Frontal cortex (tissue), 4 donors: ENCODE data around the gene CCDC88C. TPM values are rescaled to one million over a fixed set of nuclear protein-coding genes. Genes with fewer than 3 reads are reported as not detected.

Experiments used
- DNase-seq, 2 donors: peaks; one replicate each; pipeline ENCODE4 v3.0.0; 2012; ENCODE audit warnings: low spot score in 2 of 2
- FAIRE-seq: peaks from 2 replicates; lab custom pipeline; 2012; peaks lifted over from hg19 to GRCh38; lab: Jason Lieb, UNC
- total RNA-seq: library from RNA; depleted of rRNA; stranded (reverse); fragments of >200 nt; gene quantifications from one replicate; pipeline ENCODE4 v1.2.3, GENCODE V29; 2014
- donor health status: control.
- donor health status: control.
- donor health status: control.

Gene CCDC88C
- total RNA-seq, 1 donor from 2014 or later: 22.4 TPM

- DNase-seq (no peak), FAIRE-seq (no peak)
These were observed 47.8 kb downstream of the CCDC88C start for GRCh38 chr14:91369628-91370445.

DNA sequence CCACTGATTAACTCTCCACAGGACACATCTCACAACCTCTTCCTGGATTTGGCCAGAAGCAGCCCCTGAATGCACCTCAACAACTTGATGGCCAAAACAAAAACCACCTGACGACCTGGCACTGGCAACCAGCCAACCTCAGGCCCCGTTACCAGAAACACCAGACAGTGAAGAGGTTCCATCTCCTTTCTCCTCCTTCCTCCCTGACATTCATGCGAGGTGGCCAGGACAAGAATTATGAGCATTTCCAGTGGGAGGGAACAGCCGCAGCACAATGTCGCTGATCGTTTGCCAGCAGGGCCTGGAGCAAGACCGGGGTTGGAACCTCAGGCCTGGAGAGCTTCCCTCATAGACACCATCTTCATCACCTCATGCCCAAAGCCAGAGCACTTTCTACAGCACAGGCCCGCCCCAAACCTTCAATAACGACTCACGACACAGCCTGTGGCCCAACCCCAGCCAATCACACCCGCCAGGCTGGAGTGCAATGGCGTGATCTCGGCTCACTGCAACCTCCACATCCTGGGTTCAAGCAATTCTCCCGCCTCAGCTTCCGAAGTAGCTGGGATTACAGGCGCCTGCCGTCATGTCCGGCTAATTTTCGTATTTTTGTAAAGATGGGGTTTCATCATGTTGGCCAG lies 48.7 kb downstream of the CCDC88C start:
- FAIRE-seq: no peak
- DNase-seq: no peak

DNA sequence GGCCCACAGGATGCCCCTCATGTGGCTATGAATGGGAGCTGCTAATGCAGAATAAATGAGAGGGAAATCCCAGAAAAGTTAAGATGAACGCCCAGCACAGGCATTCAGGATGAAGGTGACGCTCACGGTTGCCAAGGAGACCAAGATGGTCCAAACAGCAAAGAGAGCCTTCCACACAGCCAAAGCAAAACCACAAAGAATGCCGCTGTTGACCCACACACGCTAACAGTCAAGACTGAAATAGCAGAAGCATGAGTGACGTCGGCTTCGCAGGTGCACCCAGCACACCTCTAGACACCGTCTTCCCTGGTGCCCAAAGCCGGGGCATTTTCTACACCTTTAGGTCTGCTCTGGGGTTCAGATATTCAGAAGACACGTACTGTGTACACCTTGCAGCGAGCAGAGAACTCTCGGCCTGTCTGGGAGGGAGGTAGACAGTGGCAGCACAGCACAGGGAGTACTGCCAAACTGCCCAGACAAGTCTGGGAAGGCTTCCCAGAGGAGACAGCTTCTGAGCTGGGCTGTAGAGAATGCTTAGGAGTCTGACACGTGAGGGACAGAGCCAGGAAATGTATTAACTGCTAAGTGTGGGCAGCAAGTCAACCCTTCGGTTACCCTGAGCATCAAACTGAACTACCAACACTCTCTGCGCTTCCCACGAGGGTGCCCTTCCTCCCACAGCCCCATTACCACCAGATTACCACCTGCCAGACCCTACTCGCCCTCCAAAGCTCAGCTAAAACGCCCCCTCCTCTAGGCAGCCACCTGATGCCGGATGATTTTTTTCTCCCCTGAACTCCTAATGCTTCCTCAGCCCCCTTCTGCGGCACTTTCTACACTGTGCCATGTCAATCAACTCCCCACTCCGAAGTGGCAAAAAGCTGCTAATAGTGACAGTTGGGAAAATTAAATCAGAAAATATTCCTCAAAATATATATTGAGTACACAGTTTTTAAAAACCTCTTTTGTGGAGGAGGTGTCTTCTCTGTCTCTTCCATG lies 50.1 kb downstream of the CCDC88C start:
- DNase-seq (no peak), FAIRE-seq (no peak)

- no peak for DNase-seq
- no peak for FAIRE-seq
These were observed 50.9 kb downstream of the CCDC88C start for GRCh38 chr14:91366749-91367148.

- FAIRE-seq: no peak
- no peak for DNase-seq
These were observed 52.1 kb downstream of the CCDC88C start for GRCh38 chr14:91365552-91365951.

DNA sequence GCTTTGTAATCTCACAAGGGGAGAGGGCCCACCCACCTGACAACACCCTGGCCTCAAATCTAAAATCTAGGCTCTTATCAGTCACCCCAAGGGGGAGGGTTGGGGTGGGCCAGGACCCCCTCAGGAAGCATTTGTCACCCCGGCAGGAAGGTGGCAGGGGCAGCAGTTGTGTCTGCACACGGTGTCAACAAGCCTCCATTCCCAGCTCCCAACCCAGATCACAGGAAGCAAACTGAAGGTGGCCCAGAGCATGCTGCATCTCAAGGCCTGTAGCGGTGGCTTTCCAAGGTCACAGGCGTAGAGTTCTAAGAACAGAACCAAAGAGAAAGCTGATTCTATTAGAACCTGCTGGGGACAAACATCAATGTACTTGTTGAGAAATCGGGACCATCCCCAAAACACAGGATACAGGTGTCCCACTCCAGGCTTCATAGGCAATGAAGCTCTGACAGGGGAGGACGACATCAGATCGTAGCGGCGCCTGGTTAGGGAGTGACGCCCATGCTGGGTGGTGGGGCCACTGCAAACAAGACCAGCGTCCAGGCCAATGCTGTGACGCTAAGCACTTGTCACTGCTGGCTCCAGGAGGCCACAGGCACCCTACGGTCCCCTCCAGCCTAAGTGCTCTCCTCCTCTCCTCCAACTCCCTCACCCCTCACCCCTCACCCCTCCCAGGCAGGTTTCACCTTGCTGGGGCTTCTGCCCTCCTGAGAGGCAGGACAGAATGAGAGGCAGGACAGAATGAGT lies 52.9 kb downstream of the CCDC88C start:
- no peak for DNase-seq
- no peak for FAIRE-seq

DNA sequence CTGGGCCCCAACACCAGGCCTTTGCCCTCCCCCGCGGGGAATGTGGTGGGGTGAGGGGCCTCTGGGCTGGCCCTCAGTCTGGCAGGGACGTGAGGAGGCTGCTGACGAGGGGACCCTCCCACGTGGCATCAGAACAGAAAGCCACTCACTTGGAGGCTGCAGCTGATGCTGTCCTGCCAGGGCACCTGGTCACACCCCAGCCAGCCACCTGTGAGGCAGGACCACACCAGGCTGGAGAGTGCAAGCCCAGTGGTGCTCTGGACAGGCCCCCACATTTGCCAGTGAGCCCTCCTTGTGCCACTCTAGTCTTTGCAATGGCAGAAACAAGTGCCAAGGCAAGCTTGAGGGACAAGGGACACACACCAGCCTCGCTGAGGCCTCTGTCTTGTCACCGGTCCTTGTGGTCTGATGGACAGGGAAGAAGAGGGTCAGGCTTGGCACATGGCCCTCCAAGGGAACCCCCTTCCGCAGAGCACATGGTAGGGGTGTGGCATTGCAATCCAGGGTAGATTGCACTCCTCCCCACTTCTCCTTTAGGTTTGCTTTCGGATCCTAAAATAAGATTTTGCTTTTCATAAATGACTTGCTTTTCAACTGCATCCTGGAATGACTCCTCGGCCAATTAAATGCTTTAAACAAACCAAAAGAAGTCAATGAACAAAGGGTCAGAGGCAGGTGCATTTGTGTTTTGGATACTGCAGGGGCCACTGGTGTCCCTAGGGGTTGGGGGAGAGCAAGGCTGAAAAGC lies 53.7 kb downstream of the CCDC88C start:
- DNase-seq (no peak), FAIRE-seq (no peak)

GRCh38 chr14:91361233-91361811 lies 56.3 kb downstream of the CCDC88C start:
- DNase-seq (no peak), FAIRE-seq (no peak)

DNA sequence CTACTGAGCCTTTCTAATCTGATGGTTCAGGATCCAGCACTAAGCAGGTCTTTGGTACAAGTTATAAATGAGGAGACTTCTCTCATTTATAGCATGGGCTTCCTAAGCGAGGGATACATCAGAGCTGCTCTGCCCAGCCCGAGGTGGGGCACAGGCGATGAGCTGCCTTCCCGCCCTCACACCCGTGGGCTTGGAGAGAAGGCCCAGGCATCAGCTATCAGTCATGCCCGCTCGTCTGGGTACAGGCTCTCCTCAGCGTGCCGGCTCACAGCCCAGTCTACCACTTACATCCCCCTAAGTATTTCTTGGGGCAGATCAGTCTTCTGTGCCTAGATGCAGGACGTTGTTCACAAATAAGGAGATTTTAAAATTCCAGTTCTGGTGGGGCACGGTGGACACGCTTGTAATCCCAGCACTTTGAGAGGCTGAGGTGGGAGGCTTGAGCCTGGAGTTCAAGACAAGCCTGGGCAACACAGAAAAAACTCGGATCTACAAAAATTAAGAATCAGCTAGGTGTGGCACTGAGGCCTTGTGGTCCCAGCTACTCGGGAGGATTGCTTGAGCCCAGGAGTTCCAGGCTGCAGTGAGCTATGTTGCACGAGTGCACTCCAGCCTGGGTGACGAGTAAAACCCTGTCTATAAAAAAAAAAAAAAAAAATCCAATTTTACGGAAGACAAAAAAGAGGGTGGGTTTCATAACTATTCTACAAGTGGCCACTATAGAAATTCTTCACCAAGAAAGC lies 57.0 kb downstream of the CCDC88C start:
- DNase-seq (no peak), FAIRE-seq (no peak)

- DNase-seq: no peak
- FAIRE-seq: no peak
These were observed 58.9 kb downstream of the CCDC88C start for GRCh38 chr14:91358654-91359220.

GRCh38 chr14:91358025-91358319 lies 59.6 kb downstream of the CCDC88C start:
- DNase-seq (no peak), FAIRE-seq (no peak)

- FAIRE-seq (no peak), DNase-seq (no peak)
These were observed 60.2 kb downstream of the CCDC88C start for GRCh38 chr14:91357272-91358024.

DNA sequence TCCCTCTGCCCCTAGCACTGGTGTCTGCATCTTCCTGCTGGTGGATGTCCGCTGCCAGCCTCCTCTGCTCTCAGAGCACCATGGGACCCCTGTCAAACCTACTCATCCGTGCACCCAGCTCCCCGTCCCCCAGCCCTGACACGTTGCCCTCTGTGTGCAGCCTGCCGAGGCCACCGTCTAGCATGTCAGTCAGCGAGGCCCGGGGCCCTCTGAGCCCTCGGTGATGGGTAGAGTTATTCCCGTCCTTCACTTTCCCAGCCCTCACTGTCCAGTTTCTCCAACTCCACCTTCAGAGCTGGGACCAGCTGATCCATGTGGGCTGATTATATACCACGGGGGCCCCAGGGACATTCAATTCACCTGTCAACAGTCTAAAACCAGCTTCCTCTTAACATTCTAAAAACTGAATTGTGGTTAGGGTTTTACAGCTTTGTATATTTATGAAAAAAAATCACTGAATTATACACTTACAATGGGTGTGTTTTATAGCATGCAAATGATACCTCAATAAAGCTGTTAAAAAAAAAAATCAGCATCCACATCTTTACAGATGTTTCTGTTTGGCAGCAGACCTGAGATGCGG lies 61.3 kb downstream of the CCDC88C start:
- FAIRE-seq: no peak
- no peak for DNase-seq

GRCh38 chr14:91354979-91355685 lies 62.5 kb downstream of the CCDC88C start:
- DNase-seq (no peak), FAIRE-seq (no peak)

DNA sequence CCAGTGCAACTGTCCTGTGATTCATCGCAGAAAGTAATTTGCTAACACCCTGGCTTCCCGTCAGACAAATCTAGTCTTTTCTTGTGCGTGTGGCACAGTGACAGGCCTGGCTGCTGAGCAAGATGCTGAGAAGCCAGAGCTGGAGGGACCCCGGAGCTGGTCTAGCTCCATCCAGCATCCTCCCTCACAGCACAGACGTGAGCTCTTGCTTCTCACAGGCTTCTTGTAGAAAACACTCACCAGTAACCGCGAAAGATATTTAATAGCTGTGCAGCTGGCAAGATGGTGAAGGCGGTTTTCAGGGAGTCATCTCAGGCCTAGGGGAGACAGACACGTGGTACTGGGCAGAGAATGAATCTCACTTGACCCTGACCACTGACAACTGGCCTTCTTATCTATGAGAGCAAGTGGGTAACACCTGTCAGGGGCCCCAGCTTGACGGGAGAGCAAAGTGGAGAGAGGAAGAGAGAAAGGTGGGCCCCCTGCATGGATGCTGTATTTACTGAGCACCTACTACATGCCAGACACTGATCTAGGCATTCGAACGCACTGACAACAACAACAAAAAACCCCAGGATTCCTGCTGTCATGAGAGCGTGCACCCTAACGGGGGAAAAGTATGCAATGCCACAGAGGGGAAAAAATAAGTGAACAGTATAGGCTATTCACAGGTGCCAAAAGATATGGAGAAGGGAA lies 63.3 kb downstream of the CCDC88C start:
- DNase-seq (no peak), FAIRE-seq (no peak)
